Loucy (cell line): ENCODE results near the gene WARS2.

Experiments
- EZH2phosphoT487 ChIP-seq: fragments of 200-600 bp; IDR thresholded peaks from 2 replicates; pipeline ENCODE4 v1.6.1; 2018; ENCODE audit warnings: antibody characterized with exemption, mild to moderate bottlenecking, moderate library complexity, borderline replicate concordance
- TF ChIP-seq, protein P1 (sequence below): fragments of 200-600 bp; sonication (generic); conservative IDR thresholded peaks from 2 replicates; pipeline ENCODE4 v1.5.1; 2014; ENCODE audit warnings: mild to moderate bottlenecking, antibody characterized with exemption, low read length

DNA sequence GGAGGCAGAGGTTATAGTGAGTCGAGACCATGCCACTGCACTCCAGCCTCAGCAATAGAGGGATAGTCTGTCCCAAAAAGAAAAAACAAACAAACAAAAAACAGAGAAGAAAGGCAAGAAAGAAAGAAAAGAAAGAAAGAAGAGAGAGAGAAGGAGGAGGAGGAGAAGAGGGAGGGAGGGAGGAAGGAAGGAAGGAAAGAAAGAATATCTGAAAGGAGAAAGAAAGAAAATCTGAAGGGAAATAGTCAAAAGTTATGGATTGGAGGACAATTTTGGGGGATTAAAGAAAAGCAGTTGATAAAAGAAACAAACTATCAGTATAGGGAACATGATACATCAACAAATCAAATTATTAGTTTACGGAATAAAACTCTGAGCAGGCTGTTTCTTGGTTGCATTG, 84.9 kb downstream of the WARS2 start:
- TF ChIP-seq, protein P1, sequence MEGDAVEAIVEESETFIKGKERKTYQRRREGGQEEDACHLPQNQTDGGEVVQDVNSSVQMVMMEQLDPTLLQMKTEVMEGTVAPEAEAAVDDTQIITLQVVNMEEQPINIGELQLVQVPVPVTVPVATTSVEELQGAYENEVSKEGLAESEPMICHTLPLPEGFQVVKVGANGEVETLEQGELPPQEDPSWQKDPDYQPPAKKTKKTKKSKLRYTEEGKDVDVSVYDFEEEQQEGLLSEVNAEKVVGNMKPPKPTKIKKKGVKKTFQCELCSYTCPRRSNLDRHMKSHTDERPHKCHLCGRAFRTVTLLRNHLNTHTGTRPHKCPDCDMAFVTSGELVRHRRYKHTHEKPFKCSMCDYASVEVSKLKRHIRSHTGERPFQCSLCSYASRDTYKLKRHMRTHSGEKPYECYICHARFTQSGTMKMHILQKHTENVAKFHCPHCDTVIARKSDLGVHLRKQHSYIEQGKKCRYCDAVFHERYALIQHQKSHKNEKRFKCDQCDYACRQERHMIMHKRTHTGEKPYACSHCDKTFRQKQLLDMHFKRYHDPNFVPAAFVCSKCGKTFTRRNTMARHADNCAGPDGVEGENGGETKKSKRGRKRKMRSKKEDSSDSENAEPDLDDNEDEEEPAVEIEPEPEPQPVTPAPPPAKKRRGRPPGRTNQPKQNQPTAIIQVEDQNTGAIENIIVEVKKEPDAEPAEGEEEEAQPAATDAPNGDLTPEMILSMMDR, result no peak
- TF ChIP-seq EZH2phosphoT487, result no peak
